SK-N-SH (cell line): ENCODE results near the gene ATP13A3. TPM values are rescaled to one million over a fixed set of nuclear protein-coding genes. Genes with fewer than 3 reads are reported as not detected.

Experiments
- CTCF ChIA-PET: fragments of 300-600, 350-600 bp; formaldehyde crosslinking; extraction: SDS; loops from one replicate; lab custom pipeline; 2021; lab: Yijun Ruan, JAX
- POLR2A ChIA-PET: fragments of 350-600 bp; sonication (Branson Sonifier 250); formaldehyde crosslinking; extraction: SDS; loops from one replicate; lab custom pipeline; 2020; ENCODE audit warnings: antibody characterized with exemption, inconsistent platforms; lab: Yijun Ruan, JAX
- DNase-seq: peaks from one replicate; pipeline ENCODE4 v3.0.0; 2012
- H2AFZ ChIP-seq: fragments of 200-600 bp; sonication (generic); 2 replicates; pipeline ENCODE4 v1.8.1; 2016; ENCODE audit warnings: antibody characterized with exemption, mild to moderate bottlenecking, low read depth
- H3F3A ChIP-seq: fragments of 200-600 bp; sonication (generic); replicated peaks from 2 replicates; pipeline ENCODE3; 2016; ENCODE audit warnings: antibody characterized with exemption, mild to moderate bottlenecking; ENCODE audit not compliant: insufficient read depth
- H3K27ac ChIP-seq, 2 experiments: fragments of 200-500 bp in 1 of 2; fragments of 200-600 bp in 1 of 2; sonication (Bioruptor generic) in 1 of 2; sonication (generic), shearing (Covaris generic) in 1 of 2; 2 replicates each; pipeline versions ENCODE4 v1.5.1 to v1.6.1; 2014 to 2016; ENCODE audit warnings: low read depth in 2 of 2, inconsistent platforms in 1 of 2, low read length in 1 of 2, mild to moderate bottlenecking in 1 of 2, mixed read lengths in 1 of 2
- H3K27me3 ChIP-seq: fragments of 200-600 bp; sonication (generic), shearing (Covaris generic); 2 replicates; pipeline ENCODE4 v1.6.1; 2016; ENCODE audit warnings: mixed run types; ENCODE audit not compliant: insufficient read depth
- H3K36me3 ChIP-seq, 2 experiments: fragments of 200-500 bp in 1 of 2; fragments of 200-600 bp in 1 of 2; sonication (Bioruptor generic) in 1 of 2; sonication (generic) in 1 of 2; replicated peaks in 1 of 2; 2 replicates each; pipeline versions ENCODE3 to v1.5.1; 2014 to 2016; ENCODE audit warnings: low read length in 1 of 2, mild to moderate bottlenecking in 1 of 2; ENCODE audit not compliant: insufficient read depth in 2 of 2, control insufficient read depth in 1 of 2
- H3K4me1 ChIP-seq, 2 experiments: fragments of 200-500 bp in 1 of 2; fragments of 200-600 bp in 1 of 2; sonication (Bioruptor generic) in 1 of 2; sonication (generic), shearing (Covaris generic) in 1 of 2; 2 replicates each; pipeline versions ENCODE4 v1.5.1 to v1.6.1; 2014 to 2016; ENCODE audit warnings: low read depth in 1 of 2, low read length in 1 of 2, mixed run types in 1 of 2; ENCODE audit not compliant: insufficient read depth in 2 of 2, control insufficient read depth in 1 of 2
- H3K4me2 ChIP-seq: fragments of 200-600 bp; sonication (generic), shearing (Covaris generic); 2 replicates; pipeline ENCODE4 v1.6.1; 2017; ENCODE audit warnings: mixed run types
- H3K4me3 ChIP-seq, 2 experiments: fragments of 200-500 bp in 1 of 2; fragments of 200-600 bp in 1 of 2; sonication (Bioruptor generic) in 1 of 2; sonication (generic), shearing (Covaris generic) in 1 of 2; 2 replicates each; pipeline versions ENCODE4 v1.5.1 to v1.8.1; 2014 to 2016; ENCODE audit warnings: low read depth in 2 of 2, inconsistent platforms in 1 of 2, low read length in 1 of 2, mild to moderate bottlenecking in 1 of 2, mixed read lengths in 1 of 2, moderate library complexity in 1 of 2
- H3K79me2 ChIP-seq: fragments of 200-600 bp; sonication (generic); 2 replicates; pipeline ENCODE4 v1.8.1; 2017; ENCODE audit warnings: mild to moderate bottlenecking; ENCODE audit not compliant: insufficient read depth
- H3K9ac ChIP-seq: fragments of 200-600 bp; sonication (generic); 2 replicates; pipeline ENCODE4 v1.6.1; 2017; ENCODE audit warnings: mixed run types
- H3K9me2 ChIP-seq: fragments of 200-600 bp; sonication (generic); 2 replicates; pipeline ENCODE4 v1.6.1; 2017; ENCODE audit warnings: mixed run types
- H3K9me3 ChIP-seq: fragments of 200-600 bp; sonication (generic); 2 replicates; pipeline ENCODE4 v1.6.1; 2017; ENCODE audit warnings: mixed run types, mild to moderate bottlenecking, moderate library complexity
- H4K20me1 ChIP-seq: fragments of 200-600 bp; sonication (generic); 2 replicates; pipeline ENCODE4 v1.6.1; 2017; ENCODE audit warnings: mild to moderate bottlenecking, mixed run types; ENCODE audit not compliant: insufficient read depth
- CHD2 ChIP-seq: fragments of 150-350 bp; IDR thresholded peaks from 2 replicates; pipeline ENCODE4 v1.6.1; 2018; ENCODE audit warnings: low read length; ENCODE audit not compliant: partially characterized antibody
- ELF1 ChIP-seq: IDR thresholded peaks from 2 replicates; pipeline ENCODE4 v1.4.0; 2012
- EP300 ChIP-seq, 2 experiments: IDR thresholded peaks; 2 replicates each; pipeline versions ENCODE4 v1.4.0 to v1.6.1; 2012; ENCODE audit warnings: borderline replicate concordance in 1 of 2, low read depth in 1 of 2, low read length in 1 of 2
- FOSL2 ChIP-seq: IDR thresholded peaks from 2 replicates; pipeline ENCODE4 v1.4.0; 2012; ENCODE audit warnings: low read depth, mild to moderate bottlenecking, moderate library complexity, borderline replicate concordance
- GATA2 ChIP-seq: sonication (generic); formaldehyde crosslinking; IDR thresholded peaks from 2 replicates; pipeline ENCODE4 v1.5.0; 2020; ENCODE audit warnings: mild to moderate bottlenecking, missing genetic modification reagents
- MEF2A ChIP-seq: IDR thresholded peaks from 2 replicates; pipeline ENCODE4 v1.4.0; 2012; ENCODE audit warnings: low read depth, borderline replicate concordance
- MXI1 ChIP-seq: IDR thresholded peaks from 2 replicates; pipeline ENCODE4 v1.6.1; 2012; ENCODE audit warnings: mild to moderate bottlenecking, low read depth, low read length, improper control_type of control experiment
- NRF1 ChIP-seq: IDR thresholded peaks from 2 replicates; pipeline ENCODE4 v1.6.1; 2012; ENCODE audit warnings: low read depth, mild to moderate bottlenecking, low read length
- RAD21 ChIP-seq: IDR thresholded peaks from 2 replicates; pipeline ENCODE4 v1.6.1; 2012; ENCODE audit warnings: mild to moderate bottlenecking, low read length
- RFX5 ChIP-seq: IDR thresholded peaks from 2 replicates; pipeline ENCODE4 v1.6.1; 2012; ENCODE audit warnings: mild to moderate bottlenecking, improper control_type of control experiment, low read length
- RXRA ChIP-seq: IDR thresholded peaks from 2 replicates; pipeline ENCODE4 v1.4.0; 2012; ENCODE audit warnings: low read depth, mild to moderate bottlenecking, borderline replicate concordance
- SMC3 ChIP-seq: IDR thresholded peaks from 2 replicates; pipeline ENCODE4 v1.6.1; 2012; ENCODE audit warnings: low read depth, low read length, improper control_type of control experiment
- WGBS: methylation state at CpG from one replicate; pipeline ENCODE4 v1.1.6; 2017; ENCODE audit warnings: low lambda C conversion rate; 5-methylcytosine and 5-hydroxymethylcytosine counted together
- polyA plus RNA-seq, 3 experiments: library from polyadenylated mRNA; depleted of rRNA; stranded (reverse); fragments of >200 nt; gene quantifications; 2 replicates each; pipeline ENCODE4 v1.2.3, GENCODE V29; 2012
- TF ChIP-seq, protein P1 (sequence below): IDR thresholded peaks from 2 replicates; pipeline ENCODE4 v1.4.0; 2012; ENCODE audit warnings: low read depth
- TF ChIP-seq, protein P2 (sequence below): IDR thresholded peaks from 2 replicates; pipeline ENCODE4 v1.4.0; 2012; ENCODE audit warnings: low read depth, borderline replicate concordance
- TF ChIP-seq, protein P3 (sequence below): IDR thresholded peaks from 2 replicates; pipeline ENCODE4 v1.4.0; 2012; ENCODE audit warnings: low read depth, borderline replicate concordance

ATP13A3 gene
- polyA plus RNA-seq, 1 of the 3 experiments (the other 2 are of a cell fraction) = 48.2 TPM

DNA sequence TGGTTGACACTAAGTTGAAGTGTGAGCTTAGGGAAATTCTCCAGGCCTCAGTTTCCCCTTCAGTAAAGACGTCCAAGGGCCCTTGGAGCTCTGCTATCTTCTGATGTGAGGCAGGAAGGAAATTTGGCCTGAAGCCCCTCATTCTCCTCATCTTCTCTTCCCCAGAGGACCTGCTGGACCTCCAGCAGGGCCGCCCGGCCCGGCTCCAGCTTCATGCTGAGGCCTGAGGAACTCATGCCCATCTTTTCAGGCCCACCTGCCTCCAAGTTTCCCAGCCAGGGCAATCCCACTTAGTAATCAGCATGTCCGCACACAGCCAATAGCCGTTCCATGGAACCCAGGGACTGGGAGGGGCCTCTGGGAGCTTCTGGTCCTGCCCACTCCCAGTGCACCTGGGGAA is 121.3 kb downstream of the ATP13A3 start:
- H3K36me3 ChIP-seq = no peaks in the 10 kb centered on the region
- no peaks in the 10 kb centered on the region for H3K27me3 ChIP-seq
- 96% methylated on average over 5 of the region's 6 CpGs for WGBS
- H3K27ac ChIP-seq = no peak overlapping the region; a peak in 1 of 4 replicates
- no peak for DNase-seq
- no peak overlapping the region for H2AFZ ChIP-seq
- TF ChIP-seq MXI1 = no peak
- TF ChIP-seq EP300 (IDR thresholded peaks at IDR 0.05; ENCODE audit: borderline replicate concordance in 1 of 2, low read depth in 1 of 2, low read length in 1 of 2) = no peak
- TF ChIP-seq RAD21 = no peak
- TF ChIP-seq NRF1 = no peak
- no peak for TF ChIP-seq RXRA
- TF ChIP-seq, protein P1, sequence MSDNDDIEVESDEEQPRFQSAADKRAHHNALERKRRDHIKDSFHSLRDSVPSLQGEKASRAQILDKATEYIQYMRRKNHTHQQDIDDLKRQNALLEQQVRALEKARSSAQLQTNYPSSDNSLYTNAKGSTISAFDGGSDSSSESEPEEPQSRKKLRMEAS = no peak
- TF ChIP-seq, protein P2, sequence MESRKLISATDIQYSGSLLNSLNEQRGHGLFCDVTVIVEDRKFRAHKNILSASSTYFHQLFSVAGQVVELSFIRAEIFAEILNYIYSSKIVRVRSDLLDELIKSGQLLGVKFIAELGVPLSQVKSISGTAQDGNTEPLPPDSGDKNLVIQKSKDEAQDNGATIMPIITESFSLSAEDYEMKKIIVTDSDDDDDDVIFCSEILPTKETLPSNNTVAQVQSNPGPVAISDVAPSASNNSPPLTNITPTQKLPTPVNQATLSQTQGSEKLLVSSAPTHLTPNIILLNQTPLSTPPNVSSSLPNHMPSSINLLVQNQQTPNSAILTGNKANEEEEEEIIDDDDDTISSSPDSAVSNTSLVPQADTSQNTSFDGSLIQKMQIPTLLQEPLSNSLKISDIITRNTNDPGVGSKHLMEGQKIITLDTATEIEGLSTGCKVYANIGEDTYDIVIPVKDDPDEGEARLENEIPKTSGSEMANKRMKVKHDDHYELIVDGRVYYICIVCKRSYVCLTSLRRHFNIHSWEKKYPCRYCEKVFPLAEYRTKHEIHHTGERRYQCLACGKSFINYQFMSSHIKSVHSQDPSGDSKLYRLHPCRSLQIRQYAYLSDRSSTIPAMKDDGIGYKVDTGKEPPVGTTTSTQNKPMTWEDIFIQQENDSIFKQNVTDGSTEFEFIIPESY = no peak
- no peak for TF ChIP-seq SMC3
- no peak for TF ChIP-seq CHD2
- no peak for TF ChIP-seq GATA2 (CRISPR knock-in tag)
- TF ChIP-seq FOSL2 = no peak
- TF ChIP-seq MEF2A = no peak
- no peak for TF ChIP-seq ELF1
- TF ChIP-seq, protein P3, sequence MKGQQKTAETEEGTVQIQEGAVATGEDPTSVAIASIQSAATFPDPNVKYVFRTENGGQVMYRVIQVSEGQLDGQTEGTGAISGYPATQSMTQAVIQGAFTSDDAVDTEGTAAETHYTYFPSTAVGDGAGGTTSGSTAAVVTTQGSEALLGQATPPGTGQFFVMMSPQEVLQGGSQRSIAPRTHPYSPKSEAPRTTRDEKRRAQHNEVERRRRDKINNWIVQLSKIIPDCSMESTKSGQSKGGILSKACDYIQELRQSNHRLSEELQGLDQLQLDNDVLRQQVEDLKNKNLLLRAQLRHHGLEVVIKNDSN = no peak
- TF ChIP-seq RFX5 = no peak
- TF ChIP-seq, all 33 proteins: peak for 0
- H3K9ac ChIP-seq = no peak overlapping the region
- H3K9me2 ChIP-seq = no peaks in the 10 kb centered on the region
- ChIA-PET POLR2A (no interaction called here), CTCF (interaction anchor here (2.0 to 9.4 kb wide), 4 partner anchors 22 to 40 kb away, joined by 5 to 85 read pairs (median 12); no protein-coding TSS in a partner anchor)
- no peaks in the 10 kb centered on the region for H3K9me3 ChIP-seq
- no peaks in the 10 kb centered on the region for H4K20me1 ChIP-seq
- no peak overlapping the region for H3K4me2 ChIP-seq
- peaks cover 15 to 41% of the 10 kb centered on the region in 2 experiments; a peak in 3 of 4 replicates for H3K4me1 ChIP-seq
- no peak overlapping the region for H3K4me3 ChIP-seq
- no peaks in the 10 kb centered on the region for H3K79me2 ChIP-seq
- no peaks in the 10 kb centered on the region for H3F3A ChIP-seq
